Left renal cortex interstitium (tissue), 4 donors: ENCODE measurements around the gene RPS6KA2. TPM values are rescaled to one million over a fixed set of nuclear protein-coding genes. Genes with fewer than 3 reads are reported as not detected.

Experiments used
- DNase-seq, 4 donors: peaks; one replicate each; pipeline ENCODE4 v3.0.0-alpha.2; 2013; ENCODE audit warnings: low read depth in 4 of 4, low spot score in 2 of 4, missing footprints in 1 of 4
- polyA plus RNA-seq, 4 donors: library from polyadenylated mRNA; unstranded; fragments of 120-200 nt; gene quantifications; one replicate each; pipeline ENCODE4 v1.2.1, GENCODE V29; 2013; ENCODE audit not compliant: insufficient read length in 4 of 4

Gene RPS6KA2
- polyA plus RNA-seq, 4 donors, result 25.2 to 30.5 (median 29.9) TPM

- no peak for DNase-seq
Measured at GRCh38 chr6:166509193-166509592, 117.9 kb downstream of the RPS6KA2 start.

- DNase-seq, result no peak
Measured at GRCh38 chr6:166508726-166509125, 118.3 kb downstream of the RPS6KA2 start.

- no peak for DNase-seq
Measured at GRCh38 chr6:166507809-166508564, 119.1 kb downstream of the RPS6KA2 start.

GRCh38 chr6:166507380-166507779 lies 119.7 kb downstream of the RPS6KA2 start:
- DNase-seq, result no peak

- no peak for DNase-seq
Measured at GRCh38 chr6:166505133-166505905, 121.7 kb downstream of the RPS6KA2 start.

GRCh38 chr6:166504100-166504499 lies 123.0 kb downstream of the RPS6KA2 start:
- DNase-seq, result no peak

GRCh38 chr6:166503167-166503744 lies 123.8 kb downstream of the RPS6KA2 start:
- no peak for DNase-seq

GRCh38 chr6:166502453-166502852 lies 124.6 kb downstream of the RPS6KA2 start:
- DNase-seq, result no peak

GRCh38 chr6:166501246-166501645 lies 125.8 kb downstream of the RPS6KA2 start:
- DNase-seq, result no peak

GRCh38 chr6:166500246-166500645 lies 126.8 kb downstream of the RPS6KA2 start:
- no peak for DNase-seq

GRCh38 chr6:166499350-166500163 lies 127.5 kb downstream of the RPS6KA2 start:
- DNase-seq, result no peak

- DNase-seq, result no peak
Measured at GRCh38 chr6:166498661-166499349, 128.2 kb downstream of the RPS6KA2 start.

GRCh38 chr6:166498228-166498627 lies 128.8 kb downstream of the RPS6KA2 start:
- DNase-seq, result no peak

- DNase-seq, result no peak
Measured at GRCh38 chr6:166497087-166497899, 129.8 kb downstream of the RPS6KA2 start.

- no peak for DNase-seq
Measured at GRCh38 chr6:166496460-166496859, 130.6 kb downstream of the RPS6KA2 start.

GRCh38 chr6:166495487-166496314 lies 131.3 kb downstream of the RPS6KA2 start:
- DNase-seq, result no peak

GRCh38 chr6:166494757-166495486 lies 132.1 kb downstream of the RPS6KA2 start:
- DNase-seq, result no peak

GRCh38 chr6:166494101-166494441 lies 133.0 kb downstream of the RPS6KA2 start:
- DNase-seq, result no peak
